ENCODE measurements around the gene GBP5.

DNA sequence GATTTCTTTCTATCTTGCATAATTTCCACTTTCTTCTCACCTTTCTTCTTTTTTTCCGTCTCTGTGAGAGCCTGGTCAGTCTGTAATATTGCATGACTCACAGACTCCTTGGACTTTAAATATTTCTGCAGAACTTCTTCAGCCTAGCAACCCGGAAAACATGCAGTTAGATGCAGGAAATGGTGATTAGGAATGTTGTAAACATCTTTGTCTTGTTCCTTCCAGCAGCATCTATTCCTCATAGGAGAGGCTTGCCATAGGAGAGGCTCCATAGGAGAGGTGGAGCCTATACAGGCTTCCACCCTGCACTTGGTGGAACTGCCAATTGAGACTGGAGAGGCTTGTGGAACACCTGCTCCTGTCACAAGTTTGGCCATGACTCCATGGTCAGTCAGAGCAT lies 10.0 kb downstream of the GBP5 start:
- no peak for TF ChIP-seq CTCF (IDR thresholded peaks at IDR 0.05 in 4 of 5, conservative IDR thresholded peaks at IDR 0.05 in 1 of 5)
- TF ChIP-seq POLR2A (IDR thresholded peaks at IDR 0.05) = no peak
